ENCODE measurements around the gene AGBL5.

The AGBL5 gene

DNA sequence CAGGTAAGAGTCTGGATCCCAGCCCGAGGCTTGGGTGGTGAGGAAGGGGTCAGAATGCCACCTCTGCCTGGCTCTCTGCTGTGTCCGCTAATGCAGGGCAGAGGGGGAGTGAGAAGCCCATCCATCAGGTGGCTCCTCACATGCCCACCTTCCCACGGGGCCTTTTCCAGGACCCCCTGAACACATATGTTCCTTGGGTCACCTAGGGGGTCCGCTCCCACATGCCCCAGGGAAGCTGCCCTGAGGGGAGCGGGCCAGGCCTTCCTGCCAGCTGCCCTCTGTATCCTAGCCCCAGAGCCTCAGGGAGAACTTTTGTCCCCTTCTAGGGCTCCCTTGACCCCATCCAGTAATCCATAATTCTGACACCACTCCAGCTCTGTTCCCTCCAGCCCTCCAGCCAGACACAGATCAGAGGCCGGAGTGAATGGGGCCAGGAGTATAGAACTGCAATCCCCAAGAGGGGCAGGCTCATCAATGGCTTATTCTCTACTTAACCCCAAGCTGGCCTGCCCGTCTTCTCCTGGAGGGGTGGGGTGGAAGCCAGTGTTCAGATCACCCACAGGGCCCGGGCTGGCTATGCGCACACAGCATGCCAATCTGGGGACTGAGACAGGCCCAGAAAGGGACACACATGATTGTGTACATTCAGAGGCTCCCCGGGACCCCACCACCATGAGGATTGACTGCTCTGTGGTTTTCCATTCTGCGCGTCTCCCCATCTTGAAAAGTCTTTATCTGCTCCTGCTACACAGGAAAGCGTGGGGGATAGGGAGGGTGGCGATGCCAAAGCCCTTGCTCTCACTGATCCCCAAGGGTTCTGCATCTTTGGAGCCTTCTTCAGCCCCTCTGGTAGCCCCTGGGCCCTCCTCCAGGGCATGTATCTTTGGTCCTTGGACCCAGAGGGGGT lies 28.0 kb downstream of the AGBL5 start:
- no peak for DNase-seq

- DNase-seq = no peak
Observed at GRCh38 chr2:27080140-27080469, 28.6 kb downstream of the AGBL5 start.

- DNase-seq = no peak
Observed at GRCh38 chr2:27080603-27080936, 29.1 kb downstream of the AGBL5 start.

GRCh38 chr2:27081984-27082772 lies 30.7 kb downstream of the AGBL5 start:
- no peak for DNase-seq

GRCh38 chr2:27082773-27083409 lies 31.4 kb downstream of the AGBL5 start:
- DNase-seq = no peak

DNA sequence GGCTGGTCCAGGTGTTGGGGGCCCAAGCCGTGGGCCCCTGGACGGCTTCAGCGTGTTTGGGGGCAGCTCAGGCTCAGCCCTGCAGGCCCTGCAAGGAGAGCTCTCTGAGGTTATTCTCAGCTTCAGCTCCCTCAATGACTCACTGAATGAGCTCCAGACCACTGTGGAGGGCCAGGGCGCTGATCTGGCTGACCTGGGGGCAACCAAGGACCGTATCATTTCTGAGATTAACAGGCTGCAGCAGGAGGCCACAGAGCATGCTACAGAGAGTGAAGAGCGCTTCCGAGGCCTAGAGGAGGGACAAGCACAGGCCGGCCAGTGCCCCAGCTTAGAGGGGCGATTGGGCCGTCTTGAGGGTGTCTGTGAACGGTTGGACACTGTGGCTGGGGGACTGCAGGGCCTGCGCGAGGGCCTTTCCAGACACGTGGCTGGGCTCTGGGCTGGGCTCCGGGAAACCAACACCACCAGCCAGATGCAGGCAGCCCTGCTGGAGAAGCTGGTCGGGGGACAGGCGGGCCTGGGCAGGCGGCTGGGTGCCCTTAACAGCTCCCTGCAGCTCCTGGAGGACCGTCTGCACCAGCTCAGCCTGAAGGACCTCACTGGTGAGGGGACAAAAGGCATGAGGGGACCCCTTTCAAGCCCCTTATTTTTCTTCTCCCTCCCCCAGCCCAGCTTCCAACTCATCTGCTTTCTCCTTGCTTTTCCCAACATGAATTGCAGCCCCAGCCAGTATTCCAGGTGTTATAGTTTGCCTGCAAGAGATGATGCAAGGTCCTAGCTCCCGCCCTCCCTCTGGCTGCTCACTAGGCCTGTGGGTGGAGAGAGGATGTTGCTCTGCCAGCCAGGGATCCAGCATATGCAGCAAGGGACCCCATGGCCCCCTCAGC lies 32.2 kb downstream of the AGBL5 start:
- DNase-seq = no peak

DNA sequence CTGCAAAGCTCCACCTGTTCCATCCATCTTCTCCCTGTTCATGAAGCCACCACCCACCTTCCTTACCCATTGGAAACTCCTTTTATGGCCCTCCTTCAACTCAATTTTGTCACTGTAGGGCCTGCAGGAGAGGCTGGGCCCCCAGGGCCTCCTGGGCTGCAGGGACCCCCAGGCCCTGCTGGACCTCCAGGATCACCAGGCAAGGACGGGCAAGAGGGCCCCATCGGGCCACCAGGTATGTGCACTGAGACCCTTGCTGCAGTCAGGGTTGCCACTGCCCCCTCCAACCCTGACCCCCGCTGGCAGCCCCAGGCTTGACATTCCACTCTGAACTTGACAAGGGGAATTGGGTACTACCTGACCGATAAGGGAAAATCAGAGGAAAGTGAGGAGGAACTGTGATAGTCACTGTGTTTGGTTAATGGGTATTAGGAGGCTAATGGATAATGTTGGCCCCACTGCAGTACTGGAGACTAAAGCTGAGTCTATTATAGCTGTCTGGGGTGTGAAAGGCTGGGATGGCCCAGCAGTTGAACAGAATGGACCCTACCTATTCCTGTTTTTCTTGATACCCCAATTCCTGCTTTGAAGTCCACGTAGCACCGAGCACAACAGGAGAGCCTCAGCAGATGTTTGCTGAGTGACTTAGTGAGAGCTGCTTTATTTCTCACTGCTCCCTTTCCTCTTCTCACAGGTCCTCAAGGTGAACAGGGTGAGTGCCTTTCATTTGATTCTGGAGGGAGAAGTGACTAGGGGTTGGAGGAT lies 33.0 kb downstream of the AGBL5 start:
- DNase-seq = no peak

GRCh38 chr2:27085062-27085672 lies 33.7 kb downstream of the AGBL5 start:
- no peak for DNase-seq

DNA sequence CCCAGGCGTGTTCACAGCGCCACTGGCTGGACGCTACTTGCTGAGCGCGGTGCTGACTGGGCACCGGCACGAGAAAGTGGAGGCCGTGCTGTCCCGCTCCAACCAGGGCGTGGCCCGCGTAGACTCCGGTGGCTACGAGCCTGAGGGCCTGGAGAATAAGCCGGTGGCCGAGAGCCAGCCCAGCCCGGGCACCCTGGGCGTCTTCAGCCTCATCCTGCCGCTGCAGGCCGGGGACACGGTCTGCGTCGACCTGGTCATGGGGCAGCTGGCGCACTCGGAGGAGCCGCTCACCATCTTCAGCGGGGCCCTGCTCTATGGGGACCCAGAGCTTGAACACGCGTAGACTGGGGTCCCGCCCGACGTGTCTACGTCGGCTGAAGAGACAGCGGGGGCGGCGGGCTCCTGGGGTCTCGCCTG lies 34.2 kb downstream of the AGBL5 start:
- peak; percentile 49 for DNase-seq

GRCh38 chr2:27086090-27086723 lies 34.7 kb downstream of the AGBL5 start:
- DNase-seq = peak; percentile 91

DNA sequence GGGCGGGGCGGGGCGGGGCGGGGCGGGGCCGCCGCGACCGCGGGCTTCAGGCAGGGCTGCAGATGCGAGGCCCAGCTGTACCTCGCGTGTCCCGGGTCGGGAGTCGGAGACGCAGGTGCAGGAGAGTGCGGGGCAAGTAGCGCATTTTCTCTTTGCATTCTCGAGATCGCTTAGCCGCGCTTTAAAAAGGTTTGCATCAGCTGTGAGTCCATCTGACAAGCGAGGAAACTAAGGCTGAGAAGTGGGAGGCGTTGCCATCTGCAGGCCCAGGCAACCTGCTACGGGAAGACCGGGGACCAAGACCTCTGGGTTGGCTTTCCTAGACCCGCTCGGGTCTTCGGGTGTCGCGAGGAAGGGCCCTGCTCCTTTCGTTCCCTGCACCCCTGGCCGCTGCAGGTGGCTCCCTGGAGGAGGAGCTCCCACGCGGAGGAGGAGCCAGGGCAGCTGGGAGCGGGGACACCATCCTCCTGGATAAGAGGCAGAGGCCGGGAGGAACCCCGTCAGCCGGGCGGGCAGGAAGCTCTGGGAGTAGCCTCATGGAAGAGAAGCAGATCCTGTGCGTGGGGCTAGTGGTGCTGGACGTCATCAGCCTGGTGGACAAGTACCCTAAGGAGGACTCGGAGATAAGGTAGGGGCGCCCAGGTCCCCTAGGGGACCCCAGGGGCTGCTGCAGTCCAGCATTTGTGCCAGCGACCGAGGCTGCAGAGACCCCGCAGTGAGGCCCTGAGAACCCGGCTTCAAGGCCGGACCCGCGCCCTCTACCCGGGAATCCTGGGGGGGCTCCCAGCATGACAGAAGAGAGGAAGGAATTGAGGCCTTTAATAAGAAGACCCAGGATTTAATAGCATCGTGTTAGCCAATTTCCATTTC lies 35.5 kb downstream of the AGBL5 start, which contains the start of gene KHK:
Gene KHK (plus strand): TSS at position 49 of the 870 bp plus-strand sequence. CDS start 488 bp downstream, at position 537.
- DNase-seq = peak; percentile 77

DNA sequence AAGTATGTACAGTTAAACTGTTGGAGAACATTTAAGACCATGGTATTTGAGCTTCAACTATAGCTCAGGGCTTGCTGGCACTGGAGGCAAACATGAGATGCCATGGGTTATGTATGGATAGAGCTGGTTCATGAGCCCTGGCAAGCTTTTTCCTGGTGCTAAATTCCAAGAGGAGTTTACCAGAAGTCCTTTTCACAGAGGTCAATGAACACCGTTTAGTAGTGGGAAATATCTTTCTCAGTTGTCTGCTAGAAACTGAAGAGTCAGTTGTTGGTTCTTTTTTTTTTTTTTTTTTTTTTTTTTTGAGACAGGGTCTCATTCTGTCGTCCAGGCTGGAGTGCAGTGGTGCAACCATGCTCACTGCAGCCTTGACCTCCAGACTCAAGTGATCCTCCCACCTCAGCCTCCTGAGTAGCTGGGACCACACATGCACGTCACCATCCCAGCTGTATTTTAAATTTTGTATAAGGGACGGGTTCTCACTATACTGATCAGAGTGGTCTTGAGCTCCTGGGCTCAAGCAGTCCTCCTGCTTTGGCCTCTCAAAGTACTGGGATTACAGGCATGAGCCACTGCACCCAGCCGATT lies 36.4 kb downstream of the AGBL5 start:
- no peak for DNase-seq

GRCh38 chr2:27088634-27089033 lies 37.2 kb downstream of the AGBL5 start:
- DNase-seq = no peak

DNA sequence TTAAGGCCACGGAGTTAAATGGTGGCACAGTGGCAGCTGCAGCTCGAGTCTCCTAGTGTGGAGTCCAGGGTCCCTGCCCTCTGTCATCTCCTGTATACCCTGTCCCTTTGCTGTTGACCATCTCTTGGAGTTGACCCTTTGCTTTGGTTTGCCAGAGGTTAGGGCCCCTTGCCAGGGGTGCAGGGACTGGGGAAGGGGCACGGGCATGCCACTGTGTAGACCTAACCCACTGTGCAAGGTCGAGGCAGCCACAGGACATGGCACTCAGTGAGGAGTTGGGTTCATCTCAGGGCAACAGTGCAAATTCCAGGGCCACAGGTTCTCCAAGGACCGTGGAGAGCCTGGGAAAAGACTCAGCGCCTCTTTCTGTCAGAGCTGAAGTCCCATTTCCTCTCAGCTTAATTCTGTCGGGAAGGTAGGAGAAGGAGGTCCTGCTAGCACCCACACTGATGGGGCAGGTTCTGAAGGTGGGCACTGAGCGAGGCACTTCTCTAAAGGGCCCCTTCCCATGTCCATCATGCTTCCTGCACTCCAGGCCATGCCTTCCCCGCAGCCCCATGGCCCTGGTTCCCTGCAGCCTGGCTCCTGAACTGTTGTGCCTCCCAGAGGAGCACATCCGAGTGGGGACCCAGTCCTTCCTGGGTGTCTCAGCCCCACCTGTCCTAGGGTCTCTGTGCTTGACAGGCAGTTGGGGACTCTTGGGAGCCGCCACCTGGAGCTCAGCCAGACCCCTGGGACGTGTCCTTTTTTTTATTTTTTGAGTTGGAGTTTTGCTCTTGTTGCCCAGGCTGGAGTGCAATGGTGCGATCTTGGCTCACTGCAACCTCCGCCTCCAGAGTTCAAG lies 37.9 kb downstream of the AGBL5 start:
- DNase-seq = no peak

GRCh38 chr2:27091746-27092695 lies 40.6 kb downstream of the AGBL5 start:
- DNase-seq = no peak

- DNase-seq = no peak
Observed at GRCh38 chr2:27092696-27093429, 41.4 kb downstream of the AGBL5 start.
